H9 (cell line): ENCODE measurements around the gene HPCAL1. TPM values are rescaled to one million over a fixed set of nuclear protein-coding genes. Genes with fewer than 3 reads are reported as not detected.
A peak's percentile ranks its signal among the peaks of the same experiment; 100 is the strongest.

Experiments used
- DNase-seq: peaks from one replicate; pipeline ENCODE4 v3.0.0-alpha.2; 2017
- H2AFZ ChIP-seq: one replicate; pipeline ENCODE4 v1.6.1; 2013; ENCODE audit warnings: mild to moderate bottlenecking, low read length, control low read depth, moderate library complexity
- H2AK5ac ChIP-seq: 2 replicates; pipeline ENCODE4 v1.6.1; 2013; ENCODE audit warnings: low read length, control low read depth, mixed read lengths; ENCODE audit not compliant: insufficient read length
- H2BK120ac ChIP-seq: one replicate; pipeline ENCODE4 v1.6.1; 2013; ENCODE audit warnings: low read depth, mild to moderate bottlenecking, low read length, control low read depth, inconsistent platforms; ENCODE audit not compliant: poor library complexity, severe bottlenecking
- H2BK12ac ChIP-seq: 2 replicates; pipeline ENCODE4 v1.6.1; 2013; ENCODE audit warnings: low read length, control low read depth, mixed read lengths, low read depth; ENCODE audit not compliant: insufficient read length
- H2BK15ac ChIP-seq: 2 replicates; pipeline ENCODE4 v1.6.1; 2013; ENCODE audit warnings: low read depth, low read length, control low read depth
- H2BK20ac ChIP-seq: one replicate; pipeline ENCODE4 v1.6.1; 2013; ENCODE audit warnings: low read depth, mild to moderate bottlenecking, low read length, control low read depth, inconsistent platforms; ENCODE audit not compliant: poor library complexity, severe bottlenecking
- H2BK5ac ChIP-seq: 2 replicates; pipeline ENCODE4 v1.6.1; 2013; ENCODE audit warnings: low read length, control low read depth, mixed read lengths; ENCODE audit not compliant: insufficient read length
- H3K14ac ChIP-seq: 2 replicates; pipeline ENCODE4 v1.6.1; 2013; ENCODE audit warnings: low read length, control low read depth; ENCODE audit not compliant: insufficient read depth
- H3K18ac ChIP-seq: 2 replicates; pipeline ENCODE4 v1.6.1; 2013; ENCODE audit warnings: low read depth, mild to moderate bottlenecking, mixed read lengths, low read length, control low read depth; ENCODE audit not compliant: insufficient read length
- H3K23ac ChIP-seq: 2 replicates; pipeline ENCODE4 v1.6.1; 2013; ENCODE audit warnings: low read length, control low read depth, mixed read lengths, low read depth; ENCODE audit not compliant: insufficient read length
- H3K23me2 ChIP-seq: 2 replicates; pipeline ENCODE4 v1.6.1; 2013; ENCODE audit warnings: low read depth, mild to moderate bottlenecking, mixed read lengths, low read length, control low read depth; ENCODE audit not compliant: insufficient read length, poor library complexity, severe bottlenecking
- H3K27ac ChIP-seq: 2 replicates; pipeline ENCODE4 v1.5.1; 2013; ENCODE audit warnings: low read length, control low read depth, mixed read lengths, low read depth; ENCODE audit not compliant: insufficient read length
- H3K27me3 ChIP-seq: 2 replicates; pipeline ENCODE4 v1.6.1; 2013; ENCODE audit warnings: low read length, control low read depth, inconsistent platforms; ENCODE audit not compliant: insufficient read depth
- H3K4ac ChIP-seq: 2 replicates; pipeline ENCODE4 v1.6.1; 2013; ENCODE audit warnings: low read depth, mild to moderate bottlenecking, control low read depth, inconsistent platforms, low read length, moderate library complexity
- H3K4me1 ChIP-seq: 2 replicates; pipeline ENCODE4 v1.6.1; 2013; ENCODE audit warnings: low read length, control low read depth, inconsistent platforms; ENCODE audit not compliant: insufficient read depth
- H3K4me2 ChIP-seq: 2 replicates; pipeline ENCODE4 v1.6.1; 2013; ENCODE audit warnings: low read length, control low read depth, mixed read lengths; ENCODE audit not compliant: insufficient read length, insufficient read depth
- H3K56ac ChIP-seq: 2 replicates; pipeline ENCODE4 v1.6.1; 2013; ENCODE audit warnings: low read depth, mild to moderate bottlenecking, mixed read lengths, low read length, control low read depth; ENCODE audit not compliant: insufficient read length
- H3K79me1 ChIP-seq: 2 replicates; pipeline ENCODE4 v1.6.1; 2013; ENCODE audit warnings: low read depth, mild to moderate bottlenecking, moderate library complexity, low read length, control low read depth, inconsistent platforms; ENCODE audit not compliant: insufficient read depth, poor library complexity, severe bottlenecking
- H3K79me2 ChIP-seq: 2 replicates; pipeline ENCODE4 v1.6.1; 2013; ENCODE audit warnings: low read length, control low read depth, inconsistent platforms; ENCODE audit not compliant: insufficient read depth
- H3K9ac ChIP-seq: 2 replicates; pipeline ENCODE4 v1.6.1; 2013; ENCODE audit warnings: low read length, control low read depth, mixed read lengths; ENCODE audit not compliant: insufficient read length; ENCODE audit errors: extremely low read depth
- H3K9me3 ChIP-seq: one replicate; pipeline ENCODE4 v1.6.1; 2013; ENCODE audit warnings: low read depth, low read length, inconsistent platforms; ENCODE audit not compliant: control insufficient read depth
- H3T11ph ChIP-seq: one replicate; pipeline ENCODE4 v1.6.1; 2013; ENCODE audit warnings: mild to moderate bottlenecking, low read length, control low read depth, inconsistent platforms
- H4K20me1 ChIP-seq: one replicate; pipeline ENCODE4 v1.6.1; 2013; ENCODE audit not compliant: control insufficient read depth, insufficient read length, insufficient read depth
- H4K5ac ChIP-seq: 2 replicates; pipeline ENCODE4 v1.6.1; 2013; ENCODE audit warnings: low read depth, mild to moderate bottlenecking, mixed read lengths, low read length, control low read depth; ENCODE audit not compliant: insufficient read length
- H4K8ac ChIP-seq: replicated peaks from 2 replicates; pipeline ENCODE4 v1.6.1; 2013; ENCODE audit warnings: low read length, control low read depth, mixed read lengths, low read depth; ENCODE audit not compliant: insufficient read length
- H4K91ac ChIP-seq: 2 replicates; pipeline ENCODE4 v1.6.1; 2013; ENCODE audit warnings: low read depth, mild to moderate bottlenecking, moderate library complexity, mixed read lengths, low read length, control low read depth; ENCODE audit not compliant: insufficient read length
- H3K27ac Mint-ChIP-seq, 3 experiments: 2 replicates in 2 of 3; 3 replicates in 1 of 3; pipeline ENCODE4 v1.8.0; 2020 to 2021; ENCODE audit warnings: mixed read lengths in 3 of 3, mild to moderate bottlenecking in 1 of 3, moderate library complexity in 1 of 3
- H3K27me3 Mint-ChIP-seq: 2 replicates; pipeline ENCODE4 v1.8.0; 2021; ENCODE audit warnings: low read depth, mild to moderate bottlenecking, moderate library complexity, mixed read lengths
- H3K36me3 Mint-ChIP-seq, 3 experiments: 2 replicates in 2 of 3; 3 replicates in 1 of 3; pipeline ENCODE4 v1.8.0; 2020 to 2021; ENCODE audit warnings: low read depth in 3 of 3, mixed read lengths in 3 of 3; ENCODE audit not compliant: insufficient read depth in 1 of 3
- H3K4me1 Mint-ChIP-seq, 2 experiments: 2 replicates each; pipeline ENCODE4 v1.8.0; 2020; ENCODE audit warnings: mixed read lengths in 2 of 2
- H3K4me3 Mint-ChIP-seq, 2 experiments: 2 replicates in 1 of 2; 3 replicates in 1 of 2; pipeline ENCODE4 v1.8.0; 2020 to 2021; ENCODE audit warnings: mild to moderate bottlenecking in 2 of 2, mixed read lengths in 2 of 2, moderate library complexity in 1 of 2
- H3K9me3 Mint-ChIP-seq, 2 experiments: 2 replicates in 1 of 2; 3 replicates in 1 of 2; pipeline ENCODE4 v1.8.0; 2020; ENCODE audit warnings: mild to moderate bottlenecking in 2 of 2, mixed read lengths in 2 of 2, moderate library complexity in 1 of 2
- WGBS: extraction: QIAGEN DNeasy Blood & Tissue Kit; methylation state at CpG from one replicate; pipeline ENCODE4 v1.1.7; 2013; ENCODE audit warnings: missing lambda C conversion rate, low lambda C conversion rate, mixed read lengths; ENCODE audit not compliant: insufficient read length; ENCODE audit errors: extremely low coverage; 5-methylcytosine and 5-hydroxymethylcytosine counted together
- total RNA-seq: library from RNA; stranded (reverse); gene quantifications from 2 replicates; pipeline ENCODE4 v1.2.1, GENCODE V29; 2021
- TF ChIP-seq, protein P1 (sequence below): fragments of 200-600 bp; sonication (generic); conservative IDR thresholded peaks from 3 replicates; pipeline ENCODE4 v1.8.0; 2021; ENCODE audit warnings: antibody characterized with exemption, mild to moderate bottlenecking

Gene HPCAL1
- total RNA-seq, 1 experiment from 2014 or later: 4.7 TPM

GRCh38 chr2:10359246-10359645, 56.5 kb downstream of the HPCAL1 start:
- Histone ChIP-seq H3K4ac (no peak overlapping the region), H4K8ac (no peak overlapping the region), H2AFZ (no peak overlapping the region), H3K23me2 (no peaks in the 10 kb centered on the region), H3T11ph (no peak overlapping the region), H2BK20ac (no peak overlapping the region), H3K9ac (no peak overlapping the region), H4K20me1 (no peaks in the 10 kb centered on the region), H3K18ac (no peak overlapping the region), H3K27ac (no peak overlapping the region), H3K79me2 (0 out of 2 replicates have a peak, but pooled peaks cover 2% of the 10 kb centered on the region), H2AK5ac (no peak overlapping the region), H4K91ac (no peak overlapping the region), H3K4me2 (no peak overlapping the region), H3K27me3 (no peaks in the 10 kb centered on the region), H3K9me3 (no peaks in the 10 kb centered on the region), H2BK12ac (no peak overlapping the region), H3K79me1 (no peaks in the 10 kb centered on the region), H3K4me1 (no peaks in the 10 kb centered on the region), H2BK15ac (no peak overlapping the region), H3K56ac (no peak overlapping the region), H4K5ac (no peak overlapping the region), H2BK5ac (no peak overlapping the region), H2BK120ac (no peak overlapping the region), H3K23ac (no peak overlapping the region), H3K14ac (no peak overlapping the region)
- WGBS: no CpG with 5 or more reads among the region's 8 CpGs
- no peaks in the 10 kb centered on the region for H3K36me3 Mint-ChIP-seq
- no peaks in the 10 kb centered on the region for H3K27me3 Mint-ChIP-seq
- peak overlapping the region in 1 of 3 experiments; percentile 59; a peak in 1 of 7 replicates for H3K27ac Mint-ChIP-seq
- no peak overlapping the region for H3K4me3 Mint-ChIP-seq
- H3K9me3 Mint-ChIP-seq: no peaks in the 10 kb centered on the region
- H3K4me1 Mint-ChIP-seq: peaks cover 11 to 26% of the 10 kb centered on the region in 2 experiments
- no peak for DNase-seq
- TF ChIP-seq, protein P1, sequence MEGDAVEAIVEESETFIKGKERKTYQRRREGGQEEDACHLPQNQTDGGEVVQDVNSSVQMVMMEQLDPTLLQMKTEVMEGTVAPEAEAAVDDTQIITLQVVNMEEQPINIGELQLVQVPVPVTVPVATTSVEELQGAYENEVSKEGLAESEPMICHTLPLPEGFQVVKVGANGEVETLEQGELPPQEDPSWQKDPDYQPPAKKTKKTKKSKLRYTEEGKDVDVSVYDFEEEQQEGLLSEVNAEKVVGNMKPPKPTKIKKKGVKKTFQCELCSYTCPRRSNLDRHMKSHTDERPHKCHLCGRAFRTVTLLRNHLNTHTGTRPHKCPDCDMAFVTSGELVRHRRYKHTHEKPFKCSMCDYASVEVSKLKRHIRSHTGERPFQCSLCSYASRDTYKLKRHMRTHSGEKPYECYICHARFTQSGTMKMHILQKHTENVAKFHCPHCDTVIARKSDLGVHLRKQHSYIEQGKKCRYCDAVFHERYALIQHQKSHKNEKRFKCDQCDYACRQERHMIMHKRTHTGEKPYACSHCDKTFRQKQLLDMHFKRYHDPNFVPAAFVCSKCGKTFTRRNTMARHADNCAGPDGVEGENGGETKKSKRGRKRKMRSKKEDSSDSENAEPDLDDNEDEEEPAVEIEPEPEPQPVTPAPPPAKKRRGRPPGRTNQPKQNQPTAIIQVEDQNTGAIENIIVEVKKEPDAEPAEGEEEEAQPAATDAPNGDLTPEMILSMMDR: no peak
